HEK293 (cell line): Measurements from ENCODE around the gene RECK.

Source experiments
- CTCF ChIA-PET: fragments of 350-600 bp; formaldehyde crosslinking; extraction: SDS; loops from one replicate; lab custom pipeline; 2021; ENCODE audit warnings: antibody characterized with exemption; lab: Yijun Ruan, JAX
- POLR2A ChIA-PET: fragments of 300-600 bp; formaldehyde crosslinking; extraction: SDS; loops from one replicate; lab custom pipeline; 2020; ENCODE audit warnings: antibody characterized with exemption, inconsistent platforms; lab: Yijun Ruan, JAX
- H3K27ac ChIP-seq: fragments of 200-500 bp; sonication (Bioruptor generic); 2 replicates; pipeline ENCODE4 v1.5.1; 2014; ENCODE audit warnings: low read depth, low read length, control low read depth, inconsistent platforms; ENCODE audit errors: extremely low read depth
- H3K36me3 ChIP-seq, 2 experiments: fragments of 200-500 bp in 1 of 2; sonication (Bioruptor generic) in 1 of 2; 1 replicate in 1 of 2; 2 replicates in 1 of 2; pipeline ENCODE4 v1.5.1; 2014 to 2017; ENCODE audit warnings: inconsistent platforms in 2 of 2, low read length in 2 of 2; ENCODE audit not compliant: control insufficient read depth in 2 of 2, insufficient read depth in 1 of 2
- H3K4me1 ChIP-seq: fragments of 200-500 bp; sonication (Bioruptor generic); 2 replicates; pipeline ENCODE4 v1.5.1; 2014; ENCODE audit warnings: mild to moderate bottlenecking, low read length, inconsistent platforms; ENCODE audit not compliant: control insufficient read depth, insufficient read depth
- H3K4me3 ChIP-seq: 2 replicates; pipeline ENCODE4 v1.5.1; 2011; ENCODE audit warnings: low read depth, mild to moderate bottlenecking, control low read depth, low read length, moderate library complexity
- H3K9me3 ChIP-seq: fragments of 200-500 bp; sonication (Bioruptor generic); 2 replicates; pipeline ENCODE4 v1.5.1; 2014; ENCODE audit warnings: low read depth, low read length, inconsistent platforms; ENCODE audit not compliant: control insufficient read depth, insufficient read depth
- CTCF ChIP-seq: fragments of 450-650 bp; formaldehyde crosslinking; IDR thresholded peaks from 2 replicates; pipeline ENCODE4 v1.5.1; 2016; ENCODE audit warnings: missing biosample characterization, missing genetic modification characterization
- EGR2 ChIP-seq: fragments of 450-650 bp; formaldehyde crosslinking; IDR thresholded peaks from 2 replicates; pipeline ENCODE4 v1.5.1; 2016; ENCODE audit warnings: low read depth, missing biosample characterization, missing genetic modification characterization
- GLIS1 ChIP-seq: fragments of 450-650 bp; formaldehyde crosslinking; IDR thresholded peaks from 2 replicates; pipeline ENCODE4 v1.5.1; 2016; ENCODE audit warnings: missing biosample characterization, missing genetic modification characterization
- GLIS2 ChIP-seq: fragments of 450-650 bp; formaldehyde crosslinking; IDR thresholded peaks from 2 replicates; pipeline ENCODE4 v1.5.1; 2016; ENCODE audit warnings: missing biosample characterization, missing genetic modification characterization
- KLF10 ChIP-seq: fragments of 450-650 bp; IDR thresholded peaks from 2 replicates; pipeline ENCODE4 v1.5.1; 2018; ENCODE audit warnings: missing biosample characterization, mild to moderate bottlenecking, missing genetic modification characterization
- OVOL3 ChIP-seq: fragments of 450-650 bp; formaldehyde crosslinking; IDR thresholded peaks from 2 replicates; pipeline ENCODE4 v1.5.1; 2016; ENCODE audit warnings: missing biosample characterization, missing genetic modification characterization
- ZBTB1 ChIP-seq: fragments of 450-650 bp; formaldehyde crosslinking; IDR thresholded peaks from 2 replicates; pipeline ENCODE4 v1.5.1; 2016; ENCODE audit warnings: missing biosample characterization, missing genetic modification characterization
- ZBTB20 ChIP-seq: fragments of 450-650 bp; formaldehyde crosslinking; IDR thresholded peaks from 2 replicates; pipeline ENCODE4 v1.5.1; 2016; ENCODE audit warnings: missing biosample characterization, missing genetic modification characterization
- ZBTB26 ChIP-seq: fragments of 450-650 bp; formaldehyde crosslinking; optimal IDR thresholded peaks from 2 replicates; pipeline ENCODE3; 2016; ENCODE audit warnings: missing biosample characterization, mild to moderate bottlenecking, missing genetic modification characterization
- ZBTB48 ChIP-seq: fragments of 450-650 bp; formaldehyde crosslinking; IDR thresholded peaks from 2 replicates; pipeline ENCODE4 v1.5.1; 2016; ENCODE audit warnings: missing biosample characterization, missing genetic modification characterization
- ZFP3 ChIP-seq: fragments of 450-650 bp; formaldehyde crosslinking; IDR thresholded peaks from 2 replicates; pipeline ENCODE4 v1.5.1; 2016; ENCODE audit warnings: low read depth, missing biosample characterization, missing genetic modification characterization
- ZFP41 ChIP-seq: fragments of 450-650 bp; formaldehyde crosslinking; IDR thresholded peaks from 2 replicates; pipeline ENCODE4 v1.5.1; 2016; ENCODE audit warnings: missing biosample characterization, missing genetic modification characterization, borderline replicate concordance
- ZIC2 ChIP-seq: fragments of 450-650 bp; formaldehyde crosslinking; IDR thresholded peaks from 2 replicates; pipeline ENCODE4 v1.5.1; 2016; ENCODE audit warnings: missing biosample characterization, missing genetic modification characterization
- ZNF138 ChIP-seq: fragments of 450-650 bp; formaldehyde crosslinking; IDR thresholded peaks from 2 replicates; pipeline ENCODE4 v1.5.1; 2016; ENCODE audit warnings: missing biosample characterization, missing genetic modification characterization, borderline replicate concordance
- ZNF155 ChIP-seq: fragments of 450-650 bp; formaldehyde crosslinking; IDR thresholded peaks from 2 replicates; pipeline ENCODE4 v1.5.1; 2016; ENCODE audit warnings: missing biosample characterization, missing genetic modification characterization
- ZNF174 ChIP-seq: fragments of 450-650 bp; formaldehyde crosslinking; IDR thresholded peaks from 2 replicates; pipeline ENCODE4 v1.5.0; 2017; ENCODE audit warnings: missing biosample characterization, mild to moderate bottlenecking, missing genetic modification characterization
- ZNF211 ChIP-seq: fragments of 450-650 bp; formaldehyde crosslinking; IDR thresholded peaks from 2 replicates; pipeline ENCODE4 v1.5.1; 2016; ENCODE audit warnings: low read depth, missing biosample characterization, missing genetic modification characterization
- ZNF221 ChIP-seq: fragments of 450-650 bp; formaldehyde crosslinking; IDR thresholded peaks from 2 replicates; pipeline ENCODE4 v1.5.1; 2017; ENCODE audit warnings: missing biosample characterization, missing genetic modification characterization, borderline replicate concordance
- ZNF274 ChIP-seq, 2 experiments: fragments of 200-500 bp in 1 of 2; fragments of 450-650 bp in 1 of 2; sonication (Bioruptor generic) in 1 of 2; formaldehyde crosslinking in 1 of 2; IDR thresholded peaks; 2 replicates each; pipeline versions ENCODE4 v1.5.1 to v1.6.1; 2014 to 2016; ENCODE audit warnings: borderline replicate concordance in 1 of 2, inconsistent platforms in 1 of 2, low read length in 1 of 2, missing biosample characterization in 1 of 2, missing genetic modification characterization in 1 of 2
- ZNF311 ChIP-seq: fragments of 450-650 bp; formaldehyde crosslinking; IDR thresholded peaks from 2 replicates; pipeline ENCODE4 v1.5.1; 2017; ENCODE audit warnings: missing biosample characterization, missing genetic modification characterization, borderline replicate concordance
- ZNF366 ChIP-seq: fragments of 450-650 bp; formaldehyde crosslinking; conservative IDR thresholded peaks from 2 replicates; pipeline ENCODE4 v1.5.1; 2016; ENCODE audit warnings: missing biosample characterization, missing genetic modification characterization
- ZNF391 ChIP-seq: fragments of 450-650 bp; formaldehyde crosslinking; IDR thresholded peaks from 2 replicates; pipeline ENCODE4 v1.5.1; 2016; ENCODE audit warnings: low read depth, missing biosample characterization, missing genetic modification characterization, borderline replicate concordance
- ZNF423 ChIP-seq: fragments of 450-650 bp; formaldehyde crosslinking; IDR thresholded peaks from 2 replicates; pipeline ENCODE4 v1.5.1; 2016; ENCODE audit warnings: missing biosample characterization, missing genetic modification characterization
- ZNF514 ChIP-seq: fragments of 450-650 bp; formaldehyde crosslinking; IDR thresholded peaks from 2 replicates; pipeline ENCODE4 v1.5.1; 2016; ENCODE audit warnings: missing biosample characterization, missing genetic modification characterization
- ZNF558 ChIP-seq: fragments of 450-650 bp; formaldehyde crosslinking; IDR thresholded peaks from 2 replicates; pipeline ENCODE4 v1.5.1; 2016; ENCODE audit warnings: missing biosample characterization, missing genetic modification characterization
- ZNF654 ChIP-seq: fragments of 450-650 bp; formaldehyde crosslinking; IDR thresholded peaks from 2 replicates; pipeline ENCODE4 v1.5.1; 2016; ENCODE audit warnings: low read depth, missing biosample characterization, missing genetic modification characterization
- TF ChIP-seq, protein P1 (sequence below): fragments of 450-650 bp; formaldehyde crosslinking; IDR thresholded peaks from 2 replicates; pipeline ENCODE4 v1.5.1; 2016; ENCODE audit warnings: missing biosample characterization, missing genetic modification characterization, borderline replicate concordance
- TF ChIP-seq, protein P2 (sequence below): IDR thresholded peaks from 2 replicates; pipeline ENCODE4 v1.6.1; 2011; ENCODE audit warnings: mild to moderate bottlenecking, low read depth, low read length, borderline replicate concordance
- TF ChIP-seq, protein P3 (sequence below): sonication (generic); formaldehyde crosslinking; IDR thresholded peaks from 2 replicates; pipeline ENCODE4 v1.8.1; 2022; ENCODE audit warnings: mild to moderate bottlenecking, moderate library complexity, missing genetic modification reagents

RECK gene

DNA sequence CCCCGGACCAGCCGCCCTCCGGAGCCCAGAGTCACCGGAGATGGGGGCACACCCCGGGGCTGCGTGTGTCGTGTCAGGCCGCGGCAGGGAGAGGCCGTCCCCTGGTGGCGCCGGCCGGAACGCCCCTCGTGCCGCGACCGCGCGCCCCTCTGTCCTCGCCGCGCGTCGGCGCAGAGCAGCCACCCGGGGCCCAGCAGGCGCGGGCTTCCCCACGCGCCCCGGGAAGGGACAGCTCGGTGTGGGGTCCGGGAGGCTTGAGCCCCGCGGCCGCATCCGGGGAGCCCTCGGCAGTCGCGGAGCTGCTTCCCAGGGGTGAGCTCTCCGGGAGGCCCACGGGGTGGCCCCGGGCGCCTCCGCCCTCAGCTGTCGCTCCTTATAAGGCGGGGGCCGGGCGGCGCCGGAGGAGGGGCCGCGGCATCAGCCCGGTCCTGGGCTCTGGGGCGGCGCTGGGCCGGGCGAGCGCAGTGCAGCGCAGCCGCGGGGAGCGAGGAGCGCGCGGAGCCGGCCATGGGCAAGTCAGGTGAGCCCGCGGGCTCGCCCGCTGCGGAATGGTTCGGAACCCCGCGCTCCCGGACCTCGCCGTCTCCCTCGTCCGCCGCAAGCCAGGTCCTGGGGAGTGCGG, 99.7 kb downstream of the RECK start, which contains the start of gene GLIPR2:
TSS of gene GLIPR2 (plus strand) at position 462 of the 622 bp plus-strand sequence. CDS start at position 508, 46 bp downstream.
- ChIA-PET CTCF (interaction anchor here (0.7 to 7.0 kb wide), 8 partner anchors 12 to 142 kb away, joined by 3 to 55 read pairs (median 3); partner anchors contain the start of gene CLTA), POLR2A (interaction anchor here (1.0 to 2.2 kb wide), 7 partner anchors 9 to 55 kb away, joined by 4 to 18 read pairs (median 7); partner anchors contain the start of gene CLTA)
- H3K36me3 ChIP-seq, result no peaks in the 10 kb centered on the region
- no peaks in the 10 kb centered on the region for H3K9me3 ChIP-seq
- peak within 1 kb of the TSS; percentile 62 for H3K4me3 ChIP-seq
- peak within 1 kb of the TSS; percentile 56; the same call in 1 of the 2 replicates for H3K27ac ChIP-seq
- H3K4me1 ChIP-seq, result no peaks in the 10 kb centered on the region
- TF ChIP-seq ZNF174 (tag by site-specific recombination) (no peak), ZFP41 (tag by site-specific recombination) (no peak), ZIC2 (tag by site-specific recombination) (peak; percentile 56; the same call in 1 of the 2 replicates), ZNF423 (tag by site-specific recombination) (peak; percentile 70; the same call in 1 of the 2 replicates), GLIS1 (tag by site-specific recombination) (peak; percentile 91), ZNF391 (tag by site-specific recombination) (no peak), ZNF155 (no peak), ZBTB26 (tag by site-specific recombination) (peak; percentile 60), ZBTB48 (tag by site-specific recombination) (no peak), ZNF558 (tag by site-specific recombination) (no peak), ZNF654 (tag by site-specific recombination) (no peak), ZNF138 (tag by site-specific recombination) (no peak), ZBTB1 (no peak), GLIS2 (peak; percentile 44; the same call in 1 of the 2 replicates), EGR2 (no peak), ZNF366 (tag by site-specific recombination) (no peak), ZNF514 (no peak), ZNF274 (IDR thresholded peaks at IDR 0.05; ENCODE audit: low read length) (no peak), ZNF274 (tag by site-specific recombination; IDR thresholded peaks at IDR 0.05; ENCODE audit: borderline replicate concordance) (no peak), ZNF311 (tag by site-specific recombination) (no peak), ZNF211 (tag by site-specific recombination) (no peak), OVOL3 (tag by site-specific recombination) (no peak), KLF10 (tag by site-specific recombination) (peak; percentile 45; the same call in 1 of the 2 replicates), ZNF221 (no peak), CTCF (peak; percentile 40; the same call in 1 of the 2 replicates), ZFP3 (tag by site-specific recombination) (no peak), ZBTB20 (tag by site-specific recombination) (peak; percentile 19; the same call in 1 of the 2 replicates)
- TF ChIP-seq, protein P1, sequence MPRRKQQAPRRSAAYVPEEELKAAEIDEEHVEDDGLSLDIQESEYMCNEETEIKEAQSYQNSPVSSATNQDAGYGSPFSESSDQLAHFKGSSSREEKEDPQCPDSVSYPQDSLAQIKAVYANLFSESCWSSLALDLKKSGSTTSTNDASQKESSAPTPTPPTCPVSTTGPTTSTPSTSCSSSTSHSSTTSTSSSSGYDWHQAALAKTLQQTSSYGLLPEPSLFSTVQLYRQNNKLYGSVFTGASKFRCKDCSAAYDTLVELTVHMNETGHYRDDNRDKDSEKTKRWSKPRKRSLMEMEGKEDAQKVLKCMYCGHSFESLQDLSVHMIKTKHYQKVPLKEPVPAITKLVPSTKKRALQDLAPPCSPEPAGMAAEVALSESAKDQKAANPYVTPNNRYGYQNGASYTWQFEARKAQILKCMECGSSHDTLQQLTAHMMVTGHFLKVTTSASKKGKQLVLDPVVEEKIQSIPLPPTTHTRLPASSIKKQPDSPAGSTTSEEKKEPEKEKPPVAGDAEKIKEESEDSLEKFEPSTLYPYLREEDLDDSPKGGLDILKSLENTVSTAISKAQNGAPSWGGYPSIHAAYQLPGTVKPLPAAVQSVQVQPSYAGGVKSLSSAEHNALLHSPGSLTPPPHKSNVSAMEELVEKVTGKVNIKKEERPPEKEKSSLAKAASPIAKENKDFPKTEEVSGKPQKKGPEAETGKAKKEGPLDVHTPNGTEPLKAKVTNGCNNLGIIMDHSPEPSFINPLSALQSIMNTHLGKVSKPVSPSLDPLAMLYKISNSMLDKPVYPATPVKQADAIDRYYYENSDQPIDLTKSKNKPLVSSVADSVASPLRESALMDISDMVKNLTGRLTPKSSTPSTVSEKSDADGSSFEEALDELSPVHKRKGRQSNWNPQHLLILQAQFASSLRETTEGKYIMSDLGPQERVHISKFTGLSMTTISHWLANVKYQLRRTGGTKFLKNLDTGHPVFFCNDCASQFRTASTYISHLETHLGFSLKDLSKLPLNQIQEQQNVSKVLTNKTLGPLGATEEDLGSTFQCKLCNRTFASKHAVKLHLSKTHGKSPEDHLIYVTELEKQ (tag by site-specific recombination), result no peak
- TF ChIP-seq, protein P2, sequence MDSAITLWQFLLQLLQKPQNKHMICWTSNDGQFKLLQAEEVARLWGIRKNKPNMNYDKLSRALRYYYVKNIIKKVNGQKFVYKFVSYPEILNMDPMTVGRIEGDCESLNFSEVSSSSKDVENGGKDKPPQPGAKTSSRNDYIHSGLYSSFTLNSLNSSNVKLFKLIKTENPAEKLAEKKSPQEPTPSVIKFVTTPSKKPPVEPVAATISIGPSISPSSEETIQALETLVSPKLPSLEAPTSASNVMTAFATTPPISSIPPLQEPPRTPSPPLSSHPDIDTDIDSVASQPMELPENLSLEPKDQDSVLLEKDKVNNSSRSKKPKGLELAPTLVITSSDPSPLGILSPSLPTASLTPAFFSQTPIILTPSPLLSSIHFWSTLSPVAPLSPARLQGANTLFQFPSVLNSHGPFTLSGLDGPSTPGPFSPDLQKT, result no peak
- TF ChIP-seq, protein P3, sequence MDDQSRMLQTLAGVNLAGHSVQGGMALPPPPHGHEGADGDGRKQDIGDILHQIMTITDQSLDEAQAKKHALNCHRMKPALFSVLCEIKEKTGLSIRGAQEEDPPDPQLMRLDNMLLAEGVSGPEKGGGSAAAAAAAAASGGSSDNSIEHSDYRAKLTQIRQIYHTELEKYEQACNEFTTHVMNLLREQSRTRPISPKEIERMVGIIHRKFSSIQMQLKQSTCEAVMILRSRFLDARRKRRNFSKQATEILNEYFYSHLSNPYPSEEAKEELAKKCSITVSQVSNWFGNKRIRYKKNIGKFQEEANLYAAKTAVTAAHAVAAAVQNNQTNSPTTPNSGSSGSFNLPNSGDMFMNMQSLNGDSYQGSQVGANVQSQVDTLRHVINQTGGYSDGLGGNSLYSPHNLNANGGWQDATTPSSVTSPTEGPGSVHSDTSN (CRISPR knock-in tag), result 0 out of 2 replicates have a peak, but pooled peaks have one; percentile 52
